ENCODE measurements around the gene ARL8B. TPM values are rescaled to one million over a fixed set of nuclear protein-coding genes. Genes with fewer than 3 reads are reported as not detected.

The ARL8B gene
- total and polyA plus RNA-seq, 3 experiments from 2014 or later, result 48.0 to 66.9 (median 64.5) TPM

DNA sequence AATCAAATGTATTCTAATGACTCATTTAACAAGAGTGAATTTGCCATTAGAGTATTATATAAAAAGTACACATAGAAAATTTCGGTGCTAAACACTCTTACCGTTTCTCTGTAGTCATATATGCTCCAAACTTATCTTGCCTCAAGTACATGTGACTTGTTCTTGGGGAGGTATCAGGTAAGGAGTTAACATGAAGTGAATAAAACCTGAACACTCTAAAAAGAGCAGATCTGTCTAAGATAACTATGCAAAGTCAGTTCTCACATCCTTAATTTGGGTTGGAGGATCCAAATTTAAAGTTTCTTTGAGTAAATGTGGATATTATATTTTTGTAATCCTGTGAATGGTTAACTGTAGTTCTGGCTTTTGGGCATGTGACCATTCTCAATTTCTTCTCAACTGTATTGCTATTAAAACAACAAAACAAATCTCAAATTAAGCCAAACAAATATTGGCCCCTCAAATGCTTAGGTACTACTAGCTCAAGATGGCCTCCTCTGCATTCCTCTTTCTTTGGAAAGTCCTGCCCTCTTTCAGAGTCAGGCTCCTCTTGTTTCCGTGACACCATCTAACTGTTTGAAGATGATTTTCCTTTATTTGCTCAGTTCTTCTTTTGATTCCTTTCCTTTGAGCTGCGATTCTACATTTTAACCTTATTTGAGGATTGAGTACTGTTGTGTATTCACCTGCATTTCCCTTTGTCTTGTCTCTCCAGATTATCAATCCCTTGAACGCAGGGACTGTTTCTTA lies 69.6 kb downstream of the ARL8B start:
- Histone ChIP-seq H3K4me1 (ENCODE audit: insufficient read depth, low read length) (peaks cover 63% of the 10 kb centered on the region), H3K27me3 (ENCODE audit: insufficient read depth, low read length, poor library complexity, severe bottlenecking) (no peaks in the 10 kb centered on the region), H3K9me3 (ENCODE audit: low read length) (no peaks in the 10 kb centered on the region), H3K36me3 (ENCODE audit: insufficient read depth, low read length) (peaks cover 5% of the 10 kb centered on the region), H3K27ac (ENCODE audit: low read depth, low read length) (no peak overlapping the region), H3K4me3 (ENCODE audit: low read length) (peak overlapping the region; percentile 23)
- CTCF ChIA-PET, result no interaction called here
- DNase-seq, result no peak
- Mint-ChIP-seq H3K36me3 (peaks cover 0 to 45% (median 5%) of the 10 kb centered on the region in 3 donors), H3K9me3 (no peaks in the 10 kb centered on the region), H3K27ac (peak overlapping the region; percentile 19 to 86 (median 78)), H3K4me3 (peak overlapping the region; percentile 38 to 82 (median 58)), H3K27me3 (no peaks in the 10 kb centered on the region), H3K4me1 (peaks cover 69 to 74% (median 70%) of the 10 kb centered on the region in 3 donors)
- POLR2A ChIA-PET, result no interaction called here

DNA sequence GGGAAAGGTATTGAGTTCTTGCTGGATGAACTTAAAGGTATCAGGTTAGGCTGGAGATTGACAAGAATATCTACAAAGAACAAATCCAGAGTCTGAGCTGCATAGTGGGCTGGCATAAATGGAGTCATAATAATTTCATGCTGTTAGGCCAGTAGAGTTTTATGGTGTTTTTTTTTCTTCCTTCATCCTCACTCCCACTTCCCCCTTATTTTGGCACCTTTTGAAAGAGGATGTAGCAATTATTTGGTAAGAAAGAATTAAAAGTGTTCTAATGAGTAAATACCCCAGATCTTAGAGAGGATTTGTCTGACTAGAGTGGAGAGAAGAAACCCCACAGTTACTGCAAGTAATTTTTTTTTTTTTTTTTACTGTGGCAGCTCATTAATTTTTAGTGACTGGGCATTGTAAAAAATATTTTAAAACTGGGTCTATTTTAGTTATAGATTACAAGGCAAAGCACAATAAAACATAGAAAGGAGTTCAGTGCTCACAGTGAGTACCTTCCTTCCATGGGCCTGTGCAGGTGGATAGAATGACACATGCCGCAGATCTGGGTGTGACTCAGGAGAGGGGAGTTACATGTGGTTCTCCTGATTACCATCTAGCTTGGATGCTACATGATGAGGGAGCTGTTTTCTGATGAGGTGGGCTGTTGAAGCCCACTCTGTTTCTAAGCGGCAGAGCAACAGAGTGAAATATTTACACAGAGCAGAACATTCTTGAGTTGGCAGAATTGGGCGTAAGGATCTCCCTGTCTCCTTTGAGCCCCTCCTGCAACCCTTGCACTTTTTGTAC lies 70.7 kb downstream of the ARL8B start:
- H3K27ac Mint-ChIP-seq, result peak overlapping the region; percentile 62 to 93 (median 80)
- Histone ChIP-seq H3K4me3 (ENCODE audit: low read length) (no peak overlapping the region), H3K4me1 (ENCODE audit: insufficient read depth, low read length) (peaks cover 70% of the 10 kb centered on the region), H3K9me3 (ENCODE audit: low read length) (no peaks in the 10 kb centered on the region), H3K36me3 (ENCODE audit: insufficient read depth, low read length) (peaks cover 5% of the 10 kb centered on the region), H3K27me3 (ENCODE audit: insufficient read depth, low read length, poor library complexity, severe bottlenecking) (no peaks in the 10 kb centered on the region), H3K27ac (ENCODE audit: low read depth, low read length) (no peak overlapping the region)
- H3K4me3 Mint-ChIP-seq, result peak overlapping the region; percentile 18 to 82 (median 58)
- peaks cover 75 to 79% (median 76%) of the 10 kb centered on the region in 3 donors for H3K4me1 Mint-ChIP-seq
- H3K27me3 Mint-ChIP-seq, result no peaks in the 10 kb centered on the region
- no peak for DNase-seq
- CTCF ChIA-PET, result interaction anchor here (0.9 kb wide), 1 partner anchor 10 kb away, joined by 3 read pairs; no protein-coding TSS in a partner anchor
- peaks cover 4 to 51% (median 13%) of the 10 kb centered on the region in 3 donors for H3K36me3 Mint-ChIP-seq
- H3K9me3 Mint-ChIP-seq, result no peaks in the 10 kb centered on the region
- POLR2A ChIA-PET, result interaction anchor here (0.5 kb wide), 1 partner anchor 15 kb away, joined by 3 read pairs; no protein-coding TSS in a partner anchor

DNA sequence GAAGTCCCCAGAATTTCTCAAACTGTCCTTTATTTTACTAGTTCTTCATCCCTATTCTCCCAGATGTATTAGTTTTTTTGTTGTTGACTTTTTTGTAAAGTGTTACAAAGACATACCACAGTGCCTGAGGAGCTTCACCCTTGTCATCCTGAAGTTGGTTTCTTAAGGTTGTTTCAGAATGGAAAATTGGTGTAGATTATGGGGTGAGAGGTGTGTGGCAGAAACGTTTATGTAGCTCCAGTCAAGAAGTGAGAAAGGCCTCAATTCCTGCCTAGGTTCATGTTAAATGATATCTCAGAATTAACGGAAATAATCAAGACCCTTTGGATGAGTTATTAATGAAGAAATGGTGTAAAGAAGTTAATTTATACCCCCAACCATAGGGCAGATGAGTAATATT lies 72.2 kb downstream of the ARL8B start:
- peak overlapping the region; percentile 12 to 58 (median 29) for H3K4me3 Mint-ChIP-seq
- no peaks in the 10 kb centered on the region for H3K9me3 ChIP-seq (ENCODE audit: low read length)

DNA sequence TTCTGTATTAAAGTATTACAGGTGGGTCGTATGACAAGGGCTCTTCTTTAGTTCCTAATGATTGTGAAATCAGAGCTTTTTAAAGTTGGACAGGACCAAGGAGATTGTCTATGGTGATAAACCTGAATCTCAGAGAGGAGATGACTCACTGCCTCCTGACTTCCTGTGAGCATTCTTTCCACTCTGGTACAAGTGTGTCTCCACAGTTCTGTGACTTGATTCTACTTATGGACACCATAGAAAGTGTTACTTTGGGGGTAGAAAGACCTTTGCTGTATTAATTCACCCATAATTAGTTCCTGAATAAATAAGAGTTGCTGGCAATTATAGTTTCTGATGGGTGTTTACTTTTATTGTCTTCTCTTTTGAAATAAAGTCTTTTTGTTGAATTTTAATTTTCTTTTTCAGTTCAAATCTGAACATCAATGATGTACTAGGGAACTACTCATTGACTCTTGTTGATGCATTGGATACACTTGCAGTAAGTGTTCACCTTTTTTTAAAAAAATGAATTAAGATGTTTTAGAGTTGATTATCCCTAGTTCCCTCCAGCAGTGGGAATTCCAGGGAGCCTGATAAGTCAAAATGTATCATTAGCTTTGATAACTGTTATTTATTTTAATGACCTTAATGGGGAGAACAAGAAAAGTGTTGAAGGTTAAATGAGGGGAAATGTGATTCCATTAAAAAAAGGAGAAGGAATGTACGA lies 72.9 kb downstream of the ARL8B start:
- H3K27me3 Mint-ChIP-seq, result no peaks in the 10 kb centered on the region

More for the DNA sequence above, 72.2 kb downstream of the ARL8B start:
- no peaks in the 10 kb centered on the region for H3K27me3 ChIP-seq (ENCODE audit: insufficient read depth, low read length, poor library complexity, severe bottlenecking)
- peaks cover 85% of the 10 kb centered on the region for H3K4me1 ChIP-seq (ENCODE audit: insufficient read depth, low read length)
- DNase-seq, result no peak
- peak overlapping the region; percentile 11 for H3K27ac ChIP-seq (ENCODE audit: low read depth, low read length)
- ChIA-PET POLR2A (no interaction called here), CTCF (no interaction called here)
- Mint-ChIP-seq H3K36me3 (peaks cover 4 to 52% (median 16%) of the 10 kb centered on the region in 3 donors), H3K4me1 (peaks cover 84 to 91% (median 89%) of the 10 kb centered on the region in 3 donors), H3K27me3 (no peaks in the 10 kb centered on the region), H3K9me3 (no peaks in the 10 kb centered on the region), H3K27ac (peak overlapping the region; percentile 58 to 99 (median 88))
- H3K4me3 ChIP-seq (ENCODE audit: low read length), result no peak overlapping the region
- peaks cover 10% of the 10 kb centered on the region for H3K36me3 ChIP-seq (ENCODE audit: insufficient read depth, low read length)

DNA sequence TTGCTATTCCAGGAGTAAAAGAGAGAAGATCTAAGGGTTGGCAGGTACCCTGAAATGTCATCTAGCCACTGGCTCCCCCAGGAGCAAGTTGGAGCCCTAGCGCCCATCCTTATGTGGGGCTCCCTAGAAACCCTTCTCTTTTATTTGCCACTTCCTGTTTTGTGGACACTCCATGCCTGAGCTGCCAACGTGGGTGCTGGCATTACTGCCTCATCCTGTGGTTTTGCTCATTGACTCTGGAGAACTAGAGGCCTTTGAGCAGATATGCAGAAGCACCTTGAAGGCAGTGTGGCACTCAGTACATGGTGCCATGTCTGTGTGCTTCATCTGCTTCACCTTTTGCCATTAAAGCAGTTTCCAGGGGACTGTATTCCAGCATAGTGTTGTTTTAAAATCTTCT lies 73.5 kb downstream of the ARL8B start:
- no peaks in the 10 kb centered on the region for H3K9me3 ChIP-seq (ENCODE audit: low read length)
- peaks cover 13% of the 10 kb centered on the region for H3K36me3 ChIP-seq (ENCODE audit: insufficient read depth, low read length)
- Mint-ChIP-seq H3K4me1 (peaks cover 82 to 92% (median 90%) of the 10 kb centered on the region in 3 donors), H3K9me3 (no peaks in the 10 kb centered on the region), H3K4me3 (peak overlapping the region; percentile 12 to 58 (median 26)), H3K36me3 (peaks cover 4 to 53% (median 23%) of the 10 kb centered on the region in 3 donors), H3K27ac (peak overlapping the region; percentile 84 to 99 (median 89)), H3K27me3 (no peaks in the 10 kb centered on the region)
- H3K4me3 ChIP-seq (ENCODE audit: low read length), result peak overlapping the region; percentile 8
- no peak overlapping the region for H3K27ac ChIP-seq (ENCODE audit: low read depth, low read length)
- CTCF ChIA-PET, result interaction anchor here (3.1 to 3.8 kb wide), 2 partner anchors 9 to 72 kb away, joined by 13 to 18 read pairs; partner anchors contain the start of gene ARL8B
- peaks cover 92% of the 10 kb centered on the region for H3K4me1 ChIP-seq (ENCODE audit: insufficient read depth, low read length)
- DNase-seq, result no peak
- no peaks in the 10 kb centered on the region for H3K27me3 ChIP-seq (ENCODE audit: insufficient read depth, low read length, poor library complexity, severe bottlenecking)
- POLR2A ChIA-PET, result interaction anchor here (3.9 kb wide), 1 partner anchor 8 kb away, joined by 62 read pairs; the partner anchor contains the start of gene EDEM1

More for the DNA sequence above, 72.9 kb downstream of the ARL8B start:
- Mint-ChIP-seq H3K4me3 (peak overlapping the region; percentile 12 to 58 (median 29)), H3K4me1 (peaks cover 84 to 92% (median 91%) of the 10 kb centered on the region in 3 donors), H3K27ac (peak overlapping the region; percentile 84 to 99 (median 89)), H3K36me3 (peaks cover 4 to 53% (median 19%) of the 10 kb centered on the region in 3 donors), H3K9me3 (no peaks in the 10 kb centered on the region)
- peak in 4 of 5 donors; percentile 15 to 60 (median 34) for DNase-seq
- POLR2A ChIA-PET, result no interaction called here
- Histone ChIP-seq H3K27ac (ENCODE audit: low read depth, low read length) (peak overlapping the region; percentile 22), H3K9me3 (ENCODE audit: low read length) (no peaks in the 10 kb centered on the region), H3K27me3 (ENCODE audit: insufficient read depth, low read length, poor library complexity, severe bottlenecking) (no peaks in the 10 kb centered on the region), H3K36me3 (ENCODE audit: insufficient read depth, low read length) (peaks cover 13% of the 10 kb centered on the region), H3K4me3 (ENCODE audit: low read length) (peak overlapping the region; percentile 8), H3K4me1 (ENCODE audit: insufficient read depth, low read length) (peaks cover 92% of the 10 kb centered on the region)
- CTCF ChIA-PET, result interaction anchor here (3.1 kb wide), 1 partner anchor 9 kb away, joined by 18 read pairs; no protein-coding TSS in a partner anchor

DNA sequence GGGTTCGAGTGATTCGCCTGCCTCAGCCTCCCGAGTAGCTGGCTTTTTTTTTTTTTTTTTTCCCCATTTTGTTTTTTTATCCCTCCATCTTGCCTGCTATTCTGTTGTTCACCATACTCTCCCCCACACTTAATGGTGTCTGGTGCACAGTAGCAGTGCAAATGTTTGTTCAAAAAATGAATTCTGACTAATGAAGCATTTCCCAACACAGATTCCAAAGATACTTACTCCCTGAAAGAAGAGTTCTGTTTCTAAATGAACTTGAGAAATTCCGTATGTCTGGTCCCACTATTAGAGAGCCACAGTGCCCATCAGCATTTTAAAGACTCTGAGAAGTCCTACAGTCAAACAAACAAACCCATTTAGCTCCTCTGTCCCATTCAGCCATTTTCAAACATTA lies 74.9 kb downstream of the ARL8B start:
- no peaks in the 10 kb centered on the region for H3K9me3 ChIP-seq (ENCODE audit: low read length)
- H3K36me3 ChIP-seq (ENCODE audit: insufficient read depth, low read length), result peaks cover 23% of the 10 kb centered on the region
- no peaks in the 10 kb centered on the region for H3K27me3 ChIP-seq (ENCODE audit: insufficient read depth, low read length, poor library complexity, severe bottlenecking)
- CTCF ChIA-PET, result interaction anchor here (0.6 to 3.8 kb wide), 8 partner anchors 9 to 73 kb away, joined by 3 to 18 read pairs (median 3); partner anchors contain the start of gene ARL8B
- H3K4me3 ChIP-seq (ENCODE audit: low read length), result peak overlapping the region; percentile 14
- POLR2A ChIA-PET, result interaction anchor here (0.6 to 3.9 kb wide), 3 partner anchors 9 to 175 kb away, joined by 4 to 62 read pairs (median 5); partner anchors contain the start of gene EDEM1
- Mint-ChIP-seq H3K27ac (peak overlapping the region; percentile 81 to 99 (median 90)), H3K27me3 (no peaks in the 10 kb centered on the region), H3K4me1 (peaks cover 74 to 90% (median 90%) of the 10 kb centered on the region in 3 donors), H3K4me3 (peak overlapping the region; percentile 53 to 80 (median 77)), H3K9me3 (no peaks in the 10 kb centered on the region), H3K36me3 (peaks cover 4 to 60% (median 26%) of the 10 kb centered on the region in 3 donors)
- no peak for DNase-seq
- H3K27ac ChIP-seq (ENCODE audit: low read depth, low read length), result peak overlapping the region; percentile 12
- H3K4me1 ChIP-seq (ENCODE audit: insufficient read depth, low read length), result peaks cover 81% of the 10 kb centered on the region

Data from CD8-positive, alpha-beta memory T cell (primary cell).